Measurements from ENCODE around the gene MAGEA9B.
A peak's percentile ranks its signal among the peaks of the same experiment; 100 is the strongest.
"Not testable (repeated sequence)": the region's sequence is repeated elsewhere in the genome, so short reads cannot be mapped to it uniquely, and the experiment has no call there.

Gene MAGEA9B

GRCh38 chrX:149587359-149587758 is at the start of gene MAGEA9B:
TSS of gene MAGEA9B (minus strand) at chrX:149587459. CDS start at chrX:149583179, 4,280 bp downstream.
- H3K4me3 ChIP-seq (ENCODE audit: low read depth, low read length); DNase-seq (ENCODE audit: low read depth): not testable (repeated sequence)

- TF ChIP-seq CTCF (IDR thresholded peaks at IDR 0.05; ENCODE audit: low read depth, low read length, missing control alignments): no peak
- H3K4me3 ChIP-seq (ENCODE audit: low read depth, low read length): no peak overlapping the region
- no peak for DNase-seq (ENCODE audit: low read depth)
These were observed 46.3 kb upstream of the MAGEA9B start for GRCh38 chrX:149633511-149633910.

GRCh38 chrX:149631234-149632165 is 44.2 kb upstream of the MAGEA9B start, which contains the start of gene TMEM185A:
TSS of gene TMEM185A (minus strand) at chrX:149631792. CDS start at chrX:149631580, 212 bp downstream.
- H3K4me3 ChIP-seq (ENCODE audit: low read depth, low read length): peak within 1 kb of the TSS; percentile 80
- DNase-seq (ENCODE audit: low read depth): peak; percentile 7
- no peak for TF ChIP-seq CTCF (IDR thresholded peaks at IDR 0.05; ENCODE audit: low read depth, low read length, missing control alignments)

GRCh38 chrX:149630681-149631233 is 43.5 kb upstream of the MAGEA9B start:
- TF ChIP-seq CTCF (IDR thresholded peaks at IDR 0.05; ENCODE audit: low read depth, low read length, missing control alignments): no peak
- DNase-seq (ENCODE audit: low read depth): no peak
- H3K4me3 ChIP-seq (ENCODE audit: low read depth, low read length): peak overlapping the region; percentile 80

- H3K4me3 ChIP-seq (ENCODE audit: low read depth, low read length): no peak overlapping the region
- TF ChIP-seq CTCF (IDR thresholded peaks at IDR 0.05; ENCODE audit: low read depth, low read length, missing control alignments): no peak
- no peak for DNase-seq (ENCODE audit: low read depth)
These were observed 42.6 kb upstream of the MAGEA9B start for GRCh38 chrX:149629730-149630387.

GRCh38 chrX:149628768-149629167 is 41.5 kb upstream of the MAGEA9B start:
- no peak for DNase-seq (ENCODE audit: low read depth)
- no peak overlapping the region for H3K4me3 ChIP-seq (ENCODE audit: low read depth, low read length)
- no peak for TF ChIP-seq CTCF (IDR thresholded peaks at IDR 0.05; ENCODE audit: low read depth, low read length, missing control alignments)

- no peak for TF ChIP-seq CTCF (IDR thresholded peaks at IDR 0.05; ENCODE audit: low read depth, low read length, missing control alignments)
- H3K4me3 ChIP-seq (ENCODE audit: low read depth, low read length): no peak overlapping the region
- DNase-seq (ENCODE audit: low read depth): no peak
These were observed 41.0 kb upstream of the MAGEA9B start for GRCh38 chrX:149628280-149628679.

GRCh38 chrX:149626829-149627228 is 39.6 kb upstream of the MAGEA9B start:
- H3K4me3 ChIP-seq (ENCODE audit: low read depth, low read length); DNase-seq (ENCODE audit: low read depth): not testable (repeated sequence)

GRCh38 chrX:149619662-149620061 is 32.4 kb upstream of the MAGEA9B start:
- DNase-seq (ENCODE audit: low read depth); H3K4me3 ChIP-seq (ENCODE audit: low read depth, low read length): not testable (repeated sequence)

Data from GM12864 (cell line).